Measurements from ENCODE around the gene APP.

GRCh38 chr21:26112975-26113374, 57.6 kb downstream of the APP start:
- no peak for TF ChIP-seq CTCF (tag by site-specific recombination; IDR thresholded peaks at IDR 0.05)
- TF ChIP-seq ZNF292 (tag by site-specific recombination; IDR thresholded peaks at IDR 0.05; ENCODE audit: borderline replicate concordance, low read depth): no peak
- no peak for TF ChIP-seq YY1 (tag by site-specific recombination; IDR thresholded peaks at IDR 0.05)
- TF ChIP-seq PATZ1 (tag by site-specific recombination; IDR thresholded peaks at IDR 0.05): no peak
- TF ChIP-seq SP3 (tag by site-specific recombination; IDR thresholded peaks at IDR 0.05): no peak
- no peak for TF ChIP-seq ELK4 (IDR thresholded peaks at IDR 0.05; ENCODE audit: borderline replicate concordance, low read depth, low read length)
- no peak for TF ChIP-seq PRDM4 (tag by site-specific recombination; IDR thresholded peaks at IDR 0.05)
- TF ChIP-seq ZNF610 (tag by site-specific recombination; IDR thresholded peaks at IDR 0.05; ENCODE audit: borderline replicate concordance): no peak
- TF ChIP-seq ZNF114 (tag by site-specific recombination; IDR thresholded peaks at IDR 0.05): no peak
- TF ChIP-seq ZNF140 (tag by site-specific recombination; IDR thresholded peaks at IDR 0.05): no peak
- TF ChIP-seq GLI4 (tag by site-specific recombination; IDR thresholded peaks at IDR 0.05): no peak

All from HEK293 (cell line).